Adipose tissue (tissue), 3 donors: ENCODE measurements around the gene LRP8. TPM values are rescaled to one million over a fixed set of nuclear protein-coding genes. Genes with fewer than 3 reads are reported as not detected.

Source experiments
- H3K27ac ChIP-seq: one replicate; pipeline ENCODE4 v1.5.1; 2013; ENCODE audit warnings: low read depth, low read length
- WGBS, 3 donors: extraction: QIAGEN DNeasy Blood & Tissue Kit; methylation state at CpG; one replicate each; pipeline ENCODE4 v1.1.7; 2013; 5-methylcytosine and 5-hydroxymethylcytosine counted together
- polyA plus RNA-seq, 3 donors: library from polyadenylated mRNA; stranded (reverse); fragments of 200-250 nt; gene quantifications; one replicate each; pipeline ENCODE4 v1.2.3, GENCODE V29; 2013
- donor health status: healthy with polysubstance abuse.
- donor health status: Bipolar disorder and iron deficiency.
- donor health status: healthy.

Gene LRP8
- polyA plus RNA-seq, 3 donors: 0.67 to 3.1 (median 0.75) TPM

DNA sequence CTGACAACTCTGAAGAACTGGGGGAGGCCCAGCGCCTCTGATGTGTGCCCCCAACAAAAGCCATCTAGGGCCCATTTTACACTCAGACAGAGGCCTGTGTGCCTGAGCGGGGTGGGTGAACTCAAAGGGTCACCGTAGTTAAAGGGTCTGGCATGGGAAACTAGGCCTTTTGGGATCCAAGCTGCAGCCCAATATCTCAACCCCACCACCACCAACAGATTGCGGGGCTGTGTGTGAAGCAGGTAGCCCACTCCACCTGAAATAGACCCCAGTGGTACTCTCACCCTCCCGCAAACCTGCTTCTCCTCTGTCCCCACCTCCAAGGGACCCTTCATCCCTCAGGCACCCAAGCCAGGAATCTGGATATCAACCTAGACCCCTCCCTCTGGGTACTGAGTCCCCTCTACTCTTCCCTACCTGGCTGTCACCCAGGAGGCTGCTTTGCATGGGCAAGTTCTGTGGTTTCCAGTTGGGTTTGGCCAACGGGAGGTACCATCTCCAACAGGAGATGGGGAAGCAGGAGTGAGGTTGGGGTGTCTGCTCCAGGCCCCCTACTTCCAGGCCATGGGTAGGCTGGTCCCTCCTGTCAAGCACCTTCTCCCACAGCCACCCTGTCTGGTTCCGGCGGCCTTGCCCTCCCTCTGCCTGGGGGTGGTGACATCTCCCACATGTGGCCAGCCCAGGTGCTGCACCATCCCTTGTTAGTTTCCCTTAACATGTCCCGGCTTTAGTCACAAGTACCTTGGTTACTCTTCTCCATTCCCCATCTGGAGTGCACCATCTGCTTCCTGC is 35.2 kb upstream of the LRP8 start:
- WGBS, 3 donors: 73 to 90% (median 87%) methylated on average over 9 of the region's 9 CpGs
- no peak overlapping the region for H3K27ac ChIP-seq

DNA sequence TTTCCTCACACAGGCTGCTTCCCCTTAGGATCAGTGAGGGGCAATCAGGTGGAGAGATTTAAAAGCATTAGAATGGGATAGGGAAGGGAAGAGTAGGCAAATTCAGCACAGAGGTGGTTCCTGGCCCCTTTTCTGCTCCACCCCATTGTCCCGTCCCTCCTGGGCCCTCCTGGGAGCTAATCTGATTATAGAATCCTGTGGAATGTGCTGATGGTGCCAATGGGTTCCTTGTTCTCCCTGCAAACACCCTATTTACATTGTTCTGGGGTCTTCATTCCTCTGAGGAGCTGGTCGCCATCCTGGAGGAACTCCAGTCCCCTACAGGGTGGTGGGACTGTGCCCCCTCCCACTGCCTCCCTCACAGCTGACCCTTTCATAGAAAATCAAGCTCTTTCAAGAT is 34.4 kb upstream of the LRP8 start:
- 69 to 85% (median 73%) methylated on average over 2 of the region's 2 CpGs for WGBS, 3 donors

DNA sequence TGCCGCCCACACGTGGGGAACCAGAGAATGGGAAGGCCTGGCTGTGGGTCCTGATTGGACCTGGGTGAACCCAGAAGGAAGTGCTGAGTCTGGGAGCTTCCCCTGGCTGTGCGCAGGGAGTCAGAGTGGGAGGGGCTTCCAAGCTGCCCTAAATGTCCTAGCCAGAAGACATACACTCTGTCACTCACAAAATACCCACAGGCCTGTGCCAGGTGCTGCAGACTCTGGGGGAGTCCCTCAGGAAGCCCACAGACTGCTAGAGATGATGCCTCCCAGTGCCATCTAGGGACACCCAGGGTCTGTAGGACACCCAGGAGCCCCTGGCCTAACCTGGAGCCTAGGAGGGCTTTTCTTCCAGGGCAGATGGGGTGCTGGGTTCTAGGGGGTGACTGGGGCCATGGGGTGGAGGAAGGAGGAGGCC is 33.7 kb upstream of the LRP8 start:
- H3K27ac ChIP-seq: no peak overlapping the region
- WGBS, 3 donors: 66 to 77% (median 71%) methylated on average over 3 of the region's 3 CpGs

More for the DNA sequence above, 34.4 kb upstream of the LRP8 start:
- H3K27ac ChIP-seq: no peak overlapping the region

DNA sequence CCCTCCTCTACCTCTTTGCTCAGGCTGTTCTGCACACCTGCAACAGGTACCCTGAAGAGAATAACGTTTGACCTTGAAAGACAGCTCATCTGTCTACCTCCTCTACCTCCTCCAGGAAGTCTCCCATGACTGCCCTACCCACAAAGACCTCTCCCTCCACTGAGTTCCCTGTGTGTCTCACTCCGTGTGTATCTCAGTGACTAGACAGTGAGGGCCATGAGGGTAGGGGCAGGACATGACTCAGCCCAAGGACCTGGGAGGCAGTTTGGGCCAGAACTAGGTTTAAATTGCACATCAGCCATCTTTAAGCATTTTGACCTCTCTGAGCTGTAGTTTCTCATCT is 32.0 kb upstream of the LRP8 start:
- WGBS, 3 donors: 37 to 68% (median 57%) methylated on average over 2 of the region's 2 CpGs
- H3K27ac ChIP-seq: no peak overlapping the region

DNA sequence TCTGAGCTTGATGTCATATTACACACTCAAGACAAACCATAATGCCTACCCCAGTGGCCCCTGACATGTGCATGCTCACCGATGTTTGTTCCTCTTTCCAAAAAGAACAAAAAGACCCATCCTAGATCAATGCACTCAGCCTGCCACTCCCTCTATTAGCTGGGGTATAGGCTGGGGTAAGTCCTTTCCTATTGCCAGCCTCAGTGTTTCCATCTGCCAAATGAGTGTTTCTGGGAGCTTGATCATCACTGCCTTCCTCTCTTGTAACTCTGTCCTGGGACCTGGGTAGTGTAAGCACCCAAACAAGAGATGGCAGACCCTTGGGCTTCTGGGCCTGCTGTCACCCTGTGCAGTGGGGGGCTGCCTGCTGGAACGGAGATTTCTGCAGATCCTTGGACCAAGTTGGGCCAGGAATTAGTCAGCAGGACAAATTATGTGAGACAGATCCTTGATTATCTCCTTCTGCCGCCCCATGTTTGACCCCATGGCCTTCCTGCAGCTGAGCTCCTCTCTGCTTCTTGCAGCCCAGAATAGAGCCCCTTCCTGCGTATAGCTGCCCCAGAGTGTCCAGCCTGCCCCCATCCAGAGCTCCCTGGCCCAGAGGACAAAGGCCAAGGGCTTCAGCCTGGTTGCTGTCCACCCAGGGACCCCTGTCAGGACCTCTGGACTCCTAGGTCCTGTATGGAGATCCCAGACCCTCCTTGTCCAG is 31.5 kb upstream of the LRP8 start:
- no peak overlapping the region for H3K27ac ChIP-seq
- 73 to 78% (median 75%) methylated on average over 4 of the region's 4 CpGs for WGBS, 3 donors

DNA sequence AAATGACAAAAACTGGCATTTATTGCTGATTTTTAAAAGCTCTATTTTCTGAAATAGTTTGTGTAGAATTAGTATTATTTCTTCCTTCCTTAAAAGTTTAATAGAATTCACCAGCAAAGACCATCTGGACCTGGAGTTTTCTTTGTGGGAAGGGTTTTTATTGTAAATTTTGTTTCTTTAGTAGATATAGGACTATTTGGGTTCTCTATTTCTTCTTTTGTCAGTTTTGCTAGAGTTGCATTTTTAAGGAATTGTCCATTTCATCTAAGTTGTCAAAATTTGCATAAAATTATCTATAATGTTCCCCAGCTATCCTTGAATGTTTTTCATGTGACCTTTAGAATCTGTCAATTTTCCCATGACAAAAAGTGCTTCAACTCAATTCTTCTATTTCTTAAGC is 28.8 kb upstream of the LRP8 start:
- H3K27ac ChIP-seq: no peak overlapping the region

DNA sequence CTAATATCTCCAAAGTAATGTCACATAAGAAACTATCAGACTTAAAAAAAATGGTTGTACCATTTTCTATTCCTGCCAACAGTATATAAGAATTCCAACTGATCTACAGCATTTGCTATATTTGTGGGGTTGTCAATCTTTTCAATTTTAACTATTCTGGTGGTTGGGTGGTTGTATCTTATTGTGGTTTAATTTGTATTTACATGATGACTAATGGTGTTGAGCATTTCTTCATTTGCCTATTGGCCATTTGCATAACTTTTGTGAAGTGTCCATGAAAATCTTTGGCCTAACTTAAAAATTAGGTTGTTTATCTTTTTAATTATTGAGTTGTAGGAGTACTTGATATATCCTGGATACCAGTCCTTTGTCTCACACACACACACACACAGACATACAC is 26.2 kb upstream of the LRP8 start:
- H3K27ac ChIP-seq: no peak overlapping the region

DNA sequence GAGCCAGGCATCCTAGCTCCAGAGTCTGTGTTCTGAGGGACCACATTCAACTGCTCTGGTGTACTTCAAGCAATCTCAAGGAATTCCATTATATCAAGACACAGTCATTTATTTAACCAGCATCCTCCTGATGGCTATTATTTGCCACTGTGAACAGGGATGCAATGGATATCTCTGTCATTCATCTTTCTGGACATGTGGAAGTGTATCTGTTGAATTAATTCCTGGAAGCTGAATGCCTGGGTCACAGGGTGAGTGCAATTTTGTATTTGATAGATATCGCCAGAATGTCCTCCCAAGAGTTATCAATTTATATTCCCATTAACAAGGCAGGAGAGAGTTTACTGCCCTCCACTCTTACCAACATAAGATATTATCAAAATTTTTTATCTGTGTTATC is 24.7 kb upstream of the LRP8 start:
- H3K27ac ChIP-seq: no peak overlapping the region
- 76 to 90% (median 83%) methylated on average over 1 of the region's 1 CpG for WGBS, 3 donors

DNA sequence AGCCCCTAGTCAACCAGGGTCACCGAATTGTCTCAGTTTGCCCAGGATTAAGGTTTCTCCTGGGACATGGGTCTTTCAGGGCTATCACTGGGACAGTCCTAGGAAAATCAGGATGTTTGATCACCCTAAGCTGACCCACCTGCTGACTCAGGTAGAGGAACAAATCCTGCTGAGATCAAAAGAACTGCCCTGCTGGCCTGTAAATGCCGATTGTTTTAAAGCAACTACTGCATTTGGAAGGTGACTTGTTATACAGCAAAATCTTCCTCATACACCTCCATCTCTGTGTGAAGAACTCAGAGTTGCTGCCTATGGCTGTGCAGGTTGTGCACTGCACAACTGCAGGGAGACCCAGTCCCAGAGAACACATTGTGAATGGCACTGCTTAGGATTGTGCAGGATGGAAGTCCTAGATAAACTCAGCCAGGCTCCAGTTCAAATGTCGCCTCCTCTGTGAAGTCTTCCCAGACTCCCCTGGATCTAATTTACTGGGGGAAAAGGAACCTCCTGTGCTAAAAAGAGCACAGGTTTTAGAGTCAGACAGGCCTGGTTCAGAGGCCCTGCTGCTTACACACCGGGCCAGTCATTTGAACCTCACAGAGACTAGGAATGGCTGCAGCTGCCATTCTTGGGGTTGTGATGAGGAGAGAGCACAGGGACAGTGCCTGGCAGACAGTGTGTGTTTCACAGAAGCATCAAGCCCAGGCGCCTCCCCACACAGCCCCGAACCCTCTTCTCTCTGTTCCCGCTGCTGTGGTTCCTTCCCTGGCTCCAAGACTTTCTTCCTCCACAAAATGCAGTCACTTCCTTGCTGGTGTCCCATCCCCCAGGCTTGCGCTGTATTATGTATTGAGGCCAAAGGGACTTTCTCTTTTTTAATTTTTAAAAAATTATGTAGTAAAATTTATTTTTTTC is 23.2 kb upstream of the LRP8 start:
- 79 to 88% (median 84%) methylated on average over 8 of the region's 8 CpGs for WGBS, 3 donors
- H3K27ac ChIP-seq: no peak overlapping the region

DNA sequence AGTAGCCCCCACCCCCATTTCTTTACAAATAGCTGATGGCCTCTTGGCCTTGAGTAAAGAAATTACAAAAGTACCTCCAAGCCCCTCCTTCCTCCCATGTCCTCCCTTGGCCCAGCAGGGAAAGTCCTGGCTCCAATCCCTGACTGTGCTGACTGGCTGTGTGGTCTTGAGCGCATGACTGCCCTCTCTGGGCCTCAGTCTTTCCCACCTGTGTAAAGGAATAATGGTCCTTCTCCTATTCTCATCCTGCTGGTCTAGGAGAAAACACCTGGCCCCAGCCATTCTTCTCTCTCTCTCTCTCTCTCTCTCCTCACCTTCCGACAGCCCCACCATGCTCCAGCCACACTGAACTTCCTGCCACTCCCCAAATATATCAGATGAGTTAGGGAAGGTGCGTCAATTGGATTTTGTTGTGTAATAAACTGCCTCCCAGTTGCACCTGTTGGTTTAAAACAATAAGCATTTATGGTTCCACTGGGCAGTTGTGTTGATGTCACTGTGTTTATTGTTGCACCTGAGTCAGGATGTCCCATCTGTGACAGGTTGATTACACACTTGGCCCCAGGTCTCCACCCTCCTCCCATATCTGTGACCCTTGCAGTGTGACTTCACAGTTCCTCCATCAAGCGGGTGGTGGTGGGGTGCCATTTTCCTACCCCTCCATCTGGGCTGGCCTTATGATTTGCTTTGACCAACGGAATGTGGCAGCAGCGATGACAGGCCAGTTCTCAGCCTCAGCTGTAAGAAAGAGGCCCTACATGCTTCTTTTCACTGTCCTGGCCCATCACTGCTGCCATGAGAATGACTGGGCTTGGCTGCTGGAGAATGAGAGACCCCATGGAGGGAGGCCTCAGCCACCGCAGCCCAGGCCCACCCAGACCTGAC is 22.3 kb upstream of the LRP8 start:
- no peak overlapping the region for H3K27ac ChIP-seq
- WGBS, 3 donors: 89 to 94% (median 94%) methylated on average over 7 of the region's 7 CpGs

DNA sequence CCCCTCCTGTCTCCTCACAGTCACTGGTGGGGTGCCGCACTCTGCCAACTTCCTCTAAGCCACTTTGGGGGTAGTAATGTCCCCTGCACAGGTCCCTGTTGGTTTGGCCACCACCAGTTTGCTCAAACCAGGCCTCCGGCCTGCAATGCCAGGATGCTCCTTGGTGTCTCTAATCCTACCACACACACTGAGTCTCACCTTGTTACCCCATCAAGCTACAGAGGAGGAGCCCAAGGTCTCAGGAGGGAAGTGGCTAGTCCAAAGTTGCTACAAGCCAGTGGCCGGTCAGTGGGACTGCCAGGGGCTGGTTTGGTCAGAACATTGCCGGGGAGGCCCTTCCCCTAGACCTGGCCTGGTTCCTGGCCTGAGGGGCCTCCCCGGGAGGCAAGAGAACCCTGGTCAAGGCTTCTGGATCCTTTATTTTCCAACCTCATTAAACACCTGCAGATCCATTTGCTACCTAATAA is 21.5 kb upstream of the LRP8 start:
- H3K27ac ChIP-seq: no peak overlapping the region
- WGBS, 3 donors: 65 to 82% (median 78%) methylated on average over 5 of the region's 5 CpGs

DNA sequence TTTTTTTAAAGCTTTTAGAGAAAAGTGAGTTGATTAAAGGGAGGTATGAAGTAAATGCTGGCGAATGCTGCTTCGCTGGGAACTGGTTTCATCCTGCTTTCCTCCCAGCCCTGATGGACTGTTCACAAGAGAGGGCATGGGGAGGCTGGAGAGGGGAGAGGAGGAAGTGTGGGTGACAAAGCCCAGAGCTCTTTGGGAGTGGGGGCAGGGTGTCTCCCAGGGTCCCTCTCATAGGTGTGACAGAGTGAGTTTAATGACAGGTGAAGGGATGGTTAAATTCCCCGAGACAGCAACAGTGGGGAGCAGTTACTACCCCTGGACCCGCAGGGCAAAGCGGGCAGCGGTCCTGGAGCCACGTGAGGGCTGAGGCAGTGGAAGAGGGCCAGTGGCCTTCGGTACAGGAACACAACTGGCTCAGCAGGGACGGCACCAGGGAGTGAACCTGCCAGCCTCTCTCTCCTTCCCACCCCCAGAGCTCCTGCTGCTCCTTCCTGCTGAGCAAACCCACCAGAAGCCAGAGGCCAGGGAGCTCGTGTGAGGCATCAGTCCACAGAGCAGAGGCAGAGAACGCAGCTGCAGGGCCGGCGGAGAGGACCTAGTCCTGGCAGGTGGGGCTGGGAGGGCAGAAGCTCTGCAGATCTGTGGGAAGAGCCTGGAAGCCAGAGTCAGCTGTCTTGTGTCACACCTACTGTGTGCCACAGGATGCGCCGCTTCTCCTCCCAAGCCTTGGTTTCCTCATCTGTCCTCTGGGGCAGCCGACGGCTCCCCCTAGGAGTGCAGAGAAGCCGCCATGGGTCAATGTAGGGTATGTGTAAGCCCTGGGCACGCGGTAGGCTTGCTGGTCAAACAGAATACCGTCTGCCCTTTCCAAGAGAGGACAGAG is 20.9 kb upstream of the LRP8 start:
- no peak overlapping the region for H3K27ac ChIP-seq
- WGBS, 3 donors: 76 to 80% (median 78%) methylated on average over 19 to 21 of the region's 21 CpGs

DNA sequence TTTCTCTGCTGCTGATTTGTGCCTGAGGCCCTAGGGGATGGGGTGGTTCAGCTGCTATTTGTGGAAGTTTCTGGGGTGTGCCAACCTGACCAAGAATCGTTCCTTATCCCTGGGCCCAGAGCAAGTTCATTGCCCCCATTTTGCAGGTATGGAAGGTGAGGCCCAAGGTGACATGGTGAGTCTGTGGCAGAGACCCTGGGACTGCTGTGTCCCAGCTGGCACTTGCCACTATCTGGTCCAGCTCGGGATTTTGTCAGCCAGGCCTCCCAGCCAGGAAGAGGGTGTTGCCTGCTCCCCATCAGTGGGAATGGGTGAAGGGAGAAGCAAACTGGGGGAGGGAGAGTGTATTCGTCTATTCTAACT is 18.9 kb upstream of the LRP8 start:
- no peak overlapping the region for H3K27ac ChIP-seq
- WGBS, 3 donors: 78 to 82% (median 81%) methylated on average over 3 of the region's 3 CpGs

DNA sequence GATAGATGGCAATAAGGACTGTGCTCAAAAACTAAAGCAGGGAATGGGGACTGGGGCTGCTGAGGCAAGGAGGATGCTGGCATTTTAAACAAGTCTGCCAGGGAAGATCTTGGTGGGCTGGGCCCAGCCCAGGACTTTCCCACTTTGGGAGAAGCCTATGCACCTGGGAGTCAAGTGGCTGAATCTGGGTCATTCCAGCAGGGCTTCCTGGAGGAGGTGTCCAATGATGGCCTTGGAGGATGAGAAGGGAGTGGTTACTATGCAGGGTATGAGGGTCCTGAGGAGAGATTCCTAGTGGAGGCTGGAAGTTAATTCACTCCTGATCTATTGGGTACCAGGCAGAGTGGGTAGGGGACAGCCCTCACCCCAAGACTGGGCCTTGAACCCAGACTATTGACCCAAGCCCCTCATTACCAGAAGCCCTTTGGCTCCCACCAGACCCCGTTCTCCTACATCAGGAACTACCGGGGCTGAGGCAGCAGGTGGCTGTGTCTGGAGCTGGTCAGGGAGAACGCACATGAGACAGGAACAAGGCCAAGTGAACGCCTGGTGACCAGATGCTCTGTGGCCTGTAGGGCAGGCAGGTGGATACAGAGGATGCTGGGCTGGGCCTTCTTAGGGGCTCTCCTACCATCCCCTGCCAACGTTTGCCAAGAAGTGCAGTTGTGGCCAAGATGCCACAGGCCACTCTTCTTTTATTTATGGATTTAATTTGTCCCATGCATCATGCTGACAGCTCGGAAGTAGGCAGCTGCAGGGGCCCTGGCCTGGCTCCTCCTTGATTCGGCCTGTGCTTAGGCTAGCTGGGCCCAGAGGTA is 18.3 kb upstream of the LRP8 start:
- 77 to 81% (median 80%) methylated on average over 7 of the region's 7 CpGs for WGBS, 3 donors
- H3K27ac ChIP-seq: no peak overlapping the region

DNA sequence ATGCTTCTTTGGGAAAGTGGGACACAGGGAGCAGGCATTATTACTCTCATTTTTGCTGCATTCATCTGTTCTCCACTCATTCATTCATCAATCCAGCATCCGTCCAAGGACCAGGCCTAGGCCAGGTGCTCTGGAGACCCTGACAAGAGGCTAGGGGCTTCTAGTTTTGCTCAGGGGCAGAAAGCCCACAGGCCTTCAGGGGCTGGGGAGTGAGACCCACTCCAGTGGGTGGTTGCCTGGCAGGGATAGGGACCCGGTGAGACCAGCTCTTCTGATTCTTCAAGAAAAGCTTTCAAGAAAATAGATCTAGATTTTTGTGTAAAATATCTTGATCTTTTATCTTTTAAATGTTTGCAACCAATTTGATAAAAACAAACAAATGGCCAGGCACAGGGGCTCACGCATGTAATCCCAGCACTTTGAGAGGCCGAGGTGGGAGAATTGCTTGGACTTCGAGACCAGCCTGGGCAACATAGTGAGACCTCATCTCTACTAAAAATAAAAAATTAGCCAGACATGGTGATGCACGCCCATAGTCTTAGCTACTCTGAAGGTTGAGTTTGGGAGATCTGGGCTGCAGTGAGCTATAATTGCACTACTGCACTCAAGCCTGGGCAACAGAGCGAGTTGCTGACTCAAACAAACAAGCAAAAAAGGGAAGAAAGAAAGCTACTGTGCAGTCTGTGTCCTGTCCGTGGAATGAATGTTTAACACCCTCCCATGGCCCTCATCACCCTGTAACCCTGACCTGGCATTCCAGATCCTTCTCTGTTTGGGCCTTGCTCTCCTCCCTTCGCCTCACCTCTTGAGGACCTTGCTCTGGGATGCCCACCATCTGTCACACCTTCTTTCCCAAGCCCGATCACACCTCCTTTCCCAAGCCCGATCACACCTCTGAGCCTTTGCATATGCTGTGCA is 17.3 kb upstream of the LRP8 start:
- 89% methylated on average over 11 of the region's 11 CpGs for WGBS, 3 donors
- H3K27ac ChIP-seq: no peak overlapping the region
